Muscle of arm (tissue), 12 donors: ENCODE measurements around the gene COL6A5. TPM values are rescaled to one million over a fixed set of nuclear protein-coding genes. Genes with fewer than 3 reads are reported as not detected.
A peak's percentile ranks its signal among the peaks of the same experiment; 100 is the strongest.

ENCODE experiments used
- DNase-seq: peaks from one replicate; pipeline ENCODE4 v3.0.0-alpha.2; 2013
- polyA plus RNA-seq, 12 donors: library from polyadenylated mRNA; unstranded; fragments of 120-200 nt; gene quantifications; one replicate each; pipeline ENCODE4 v1.2.1, GENCODE V29; 2013; ENCODE audit not compliant: insufficient read length in 12 of 12

The COL6A5 gene
- polyA plus RNA-seq, 12 donors: 0.03 to 0.29 (median 0.09) TPM; not detected in 2

DNA sequence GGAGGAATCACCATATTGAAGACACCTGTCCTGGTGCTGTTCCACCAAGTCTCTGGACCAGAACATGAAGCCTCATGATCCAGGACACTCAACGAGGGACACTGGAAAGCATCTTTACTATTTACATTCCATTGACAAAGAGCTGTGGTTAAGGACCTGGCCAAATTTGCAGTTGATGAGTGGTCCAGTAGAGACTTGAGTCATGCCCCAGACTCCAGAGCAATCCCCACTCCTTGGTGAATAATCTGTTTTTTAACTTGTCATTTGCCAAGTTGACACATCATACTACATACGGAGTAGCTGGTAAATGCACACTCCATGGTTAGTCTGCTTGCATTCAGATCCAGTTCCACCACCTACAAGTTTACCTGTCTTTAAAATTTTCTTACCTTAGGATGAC, 170.3 kb downstream of the COL6A5 start:
- no peak for DNase-seq

DNA sequence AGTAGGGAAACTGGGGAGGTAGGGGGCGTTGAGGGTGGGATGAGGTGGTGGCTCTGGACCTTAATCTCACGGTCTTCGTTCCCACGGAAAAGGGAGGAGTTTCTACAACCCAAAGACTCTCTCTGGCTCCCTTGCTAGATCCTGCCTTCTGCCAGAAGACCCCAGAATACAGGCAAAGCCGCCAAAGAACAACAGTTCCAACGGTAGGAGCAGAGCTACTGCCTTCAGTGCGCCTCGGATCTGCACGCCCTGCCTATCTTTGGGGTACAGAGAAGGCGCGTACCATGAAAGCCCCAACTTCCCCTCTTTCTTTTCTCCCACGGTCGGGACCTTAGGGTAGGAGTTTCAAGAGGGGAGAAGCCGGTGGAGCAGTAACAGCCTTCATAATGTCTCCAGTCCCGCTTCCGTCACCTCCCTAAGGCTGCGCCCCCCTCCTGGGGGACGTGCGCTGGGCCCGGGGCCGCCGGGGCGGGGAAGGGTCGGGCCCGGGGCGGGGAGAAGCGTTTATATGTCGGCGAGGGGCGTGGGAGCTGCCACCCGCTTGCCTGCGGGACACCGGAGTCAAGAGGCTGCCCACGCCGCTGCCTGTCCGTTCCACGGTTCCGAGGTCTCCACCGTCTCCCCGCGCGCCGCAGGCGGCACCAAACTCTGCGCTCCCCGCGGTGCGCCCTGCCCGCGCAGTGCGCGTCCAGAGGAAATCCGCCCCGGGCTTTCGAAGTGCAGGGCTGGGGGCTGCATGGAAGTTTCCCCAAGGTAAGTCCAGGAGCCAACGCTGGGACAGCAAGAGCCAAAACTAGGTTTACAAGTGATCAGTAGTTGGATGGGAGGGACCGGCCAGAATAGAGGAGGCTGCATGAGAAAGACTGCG, 171.4 kb downstream of the COL6A5 start, which contains the start of gene COL6A6:
COL6A6 (plus strand) TSS at position 533 of the 868 bp plus-strand sequence. CDS start 43,188 bp downstream, outside the sequence.
- DNase-seq: peak; percentile 48

DNA sequence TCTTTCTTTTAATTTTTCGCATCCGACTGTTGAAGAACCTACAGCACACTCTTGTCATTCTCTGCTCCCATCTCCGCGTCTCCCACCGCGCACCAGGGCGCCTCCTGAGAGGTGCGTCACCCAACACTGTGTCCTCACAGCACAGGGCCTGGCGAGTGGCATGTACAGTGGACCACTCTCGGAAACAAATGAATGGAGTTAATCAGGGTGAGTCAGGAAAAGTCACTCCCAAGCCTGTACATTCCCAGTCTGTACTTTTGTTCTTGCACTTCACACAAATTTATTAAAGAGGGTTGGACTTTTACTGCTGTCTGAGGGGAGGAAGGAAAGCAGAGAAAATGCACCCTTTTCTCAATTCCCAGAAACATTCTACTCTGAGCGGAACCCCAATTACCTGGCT, 172.1 kb downstream of the COL6A5 start:
- peak; percentile 41 for DNase-seq

DNA sequence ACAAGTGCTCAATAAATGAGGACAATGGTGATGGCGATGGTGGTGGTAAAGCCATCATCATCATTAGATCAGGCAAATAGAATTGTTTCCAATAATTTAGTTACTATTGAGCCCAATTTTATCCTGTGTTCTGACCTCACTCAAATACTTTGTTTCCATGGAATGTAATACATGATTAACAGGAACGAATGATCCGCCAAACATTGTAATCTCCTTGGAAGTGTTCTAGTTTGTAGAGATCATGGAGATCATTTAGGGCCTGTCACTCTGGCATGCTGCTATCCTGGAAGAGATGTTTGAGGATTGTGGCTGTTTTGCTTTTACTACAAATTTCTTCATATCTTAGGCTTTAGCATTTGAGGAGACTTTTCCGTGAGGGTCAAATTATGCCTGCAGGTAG, 174.3 kb downstream of the COL6A5 start:
- no peak for DNase-seq

DNA sequence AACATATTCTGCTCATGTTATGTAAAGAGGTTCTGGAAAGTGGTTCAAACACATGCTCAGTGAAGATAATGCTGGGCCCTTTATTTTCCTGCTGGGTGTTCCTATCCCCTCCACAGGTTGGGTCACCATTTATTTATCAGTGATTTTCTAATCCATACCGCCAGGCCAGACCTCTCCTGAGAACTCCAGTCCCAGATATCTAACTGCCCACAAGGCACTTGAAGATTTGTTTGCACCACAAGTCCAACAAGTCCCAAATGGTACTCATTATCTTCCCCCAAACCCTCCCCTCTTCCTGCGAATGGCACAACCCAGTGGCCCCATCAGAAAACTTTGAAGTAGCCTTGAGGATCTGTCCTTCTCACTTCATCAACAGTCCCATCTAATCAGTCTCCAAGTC, 176.9 kb downstream of the COL6A5 start:
- no peak for DNase-seq

DNA sequence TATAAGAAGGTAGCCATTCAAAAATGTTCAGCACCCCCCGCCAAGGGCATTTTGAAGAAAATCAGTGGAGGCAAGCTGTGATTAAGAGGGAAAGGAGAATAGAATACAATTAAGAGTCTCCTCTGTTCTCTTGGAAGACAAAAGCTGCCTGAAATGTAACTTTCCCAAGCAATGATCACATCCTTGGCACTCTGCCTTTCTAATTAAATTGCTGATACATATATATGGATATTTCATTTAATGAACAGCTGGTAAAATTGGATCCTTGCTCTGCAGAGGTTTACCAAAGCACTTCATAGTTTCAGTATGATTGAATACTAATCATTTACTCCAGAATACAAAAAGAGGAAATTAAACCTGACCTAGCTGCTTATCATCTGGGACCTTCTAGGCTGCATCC, 182.0 kb downstream of the COL6A5 start:
- DNase-seq: no peak

DNA sequence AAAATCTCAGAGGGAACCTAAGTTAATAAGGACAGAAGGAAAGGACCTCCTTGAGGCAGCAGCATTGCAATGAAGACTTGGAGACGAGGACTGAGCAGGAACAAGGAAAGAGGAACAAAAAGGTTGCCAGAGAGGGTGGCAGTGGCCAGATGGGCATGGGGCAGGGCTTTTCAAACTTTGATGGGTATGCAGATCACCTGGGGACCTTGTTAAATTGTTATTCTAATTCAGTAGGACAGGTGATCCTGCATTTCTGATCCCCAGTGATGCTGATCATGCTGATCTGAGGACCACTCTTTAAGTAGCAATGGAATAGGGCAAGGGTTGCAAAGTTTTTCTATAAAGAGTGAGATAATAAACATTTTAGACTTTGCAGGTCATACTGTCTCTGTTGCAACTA, 182.6 kb downstream of the COL6A5 start:
- DNase-seq: no peak

DNA sequence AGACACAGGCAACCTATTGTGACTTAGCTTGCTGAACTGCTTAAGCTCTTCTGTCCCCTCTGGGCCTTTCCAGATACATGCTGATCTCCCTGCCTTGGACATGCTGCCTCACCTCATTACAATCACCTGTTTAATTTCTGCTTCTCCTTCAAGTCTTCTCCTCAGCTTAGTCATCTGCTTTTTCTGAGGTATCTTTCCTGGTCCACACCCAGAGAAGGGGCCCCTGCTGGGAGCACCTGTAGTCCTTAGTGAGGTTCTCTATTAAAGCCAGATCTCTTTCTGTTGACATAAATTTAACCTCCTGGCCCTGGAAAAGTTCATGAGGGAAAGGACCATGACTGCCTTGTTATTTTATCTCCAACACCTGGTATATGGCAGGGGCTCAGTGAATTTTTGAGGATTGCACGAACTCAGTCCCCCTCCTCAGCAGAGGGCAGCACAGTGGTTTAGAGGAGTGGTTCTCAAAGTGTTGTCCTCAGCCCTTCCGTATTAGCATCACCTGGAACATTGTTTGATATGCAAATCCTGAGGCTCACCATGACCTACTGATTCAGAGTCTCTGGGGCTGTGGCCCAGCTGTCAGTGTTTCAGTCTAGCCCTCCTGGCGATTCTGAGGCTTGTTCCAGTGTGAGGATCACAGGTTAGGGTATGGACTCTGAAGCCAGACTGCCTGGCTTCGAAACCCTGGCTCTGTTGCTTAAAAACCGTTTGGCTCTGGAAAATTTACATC, 184.2 kb downstream of the COL6A5 start:
- DNase-seq: no peak

DNA sequence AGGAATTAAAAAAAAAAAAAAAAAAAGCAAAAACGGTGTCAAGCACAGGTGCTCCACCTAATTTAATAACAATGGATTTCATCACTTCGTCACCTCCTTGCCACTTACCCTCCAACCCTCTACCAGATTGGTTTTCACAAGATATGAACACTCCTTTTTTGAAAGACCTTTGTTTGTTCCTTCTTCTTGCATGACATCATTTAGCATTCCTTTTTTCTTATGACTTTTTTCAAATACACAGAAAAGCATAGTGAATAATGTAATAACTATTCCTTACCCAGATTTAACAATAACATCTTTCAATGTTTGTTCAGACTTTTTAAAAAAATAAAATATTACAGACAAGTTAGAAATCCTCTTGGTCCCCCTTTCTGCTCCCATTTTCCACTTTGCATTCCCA, 187.8 kb downstream of the COL6A5 start:
- DNase-seq: no peak

Other genes with a start within 250 kb of the COL6A5 start
- gene COL6A6, start 171.5 kb downstream of the COL6A5 start, polyA plus RNA-seq: 100 to 1,000 TPM in 9 of 12 donors, 10 to 100 TPM in 2, not detected in 1; 79.3 to 146 (median 114) TPM